A673 (cell line): ENCODE results near the gene POU2F3. TPM values are rescaled to one million over a fixed set of nuclear protein-coding genes. Genes with fewer than 3 reads are reported as not detected.

Source experiments
- BruUV-seq: library from RNA; stranded (reverse); fragments of 400-500 nt; replicated peaks from 2 replicates; lab custom pipeline; 2021; lab: Mats Ljungman, UMichigan
- CTCF ChIA-PET: fragments of 300-600 bp; sonication (Branson Sonifier 250); formaldehyde crosslinking; loops from one replicate; lab custom pipeline; 2022; ENCODE audit warnings: antibody characterized with exemption; lab: Charles Lee
- POLR2A ChIA-PET: fragments of 300-600 bp; sonication (Branson Sonifier 250); formaldehyde crosslinking; loops from one replicate; lab custom pipeline; 2022; ENCODE audit warnings: antibody characterized with exemption; ENCODE audit not compliant: low non-redundant PET; lab: Charles Lee
- DNase-seq: peaks from one replicate; pipeline ENCODE4 v3.0.0-alpha.2; 2015; ENCODE audit warnings: low spot score
- H3K27ac ChIP-seq: fragments of 200-600 bp; sonication (generic); 2 replicates; pipeline ENCODE4 v1.5.1; 2016; ENCODE audit warnings: mixed run types, low read depth, mild to moderate bottlenecking, mixed read lengths, antibody characterized with exemption, low read length; ENCODE audit not compliant: poor library complexity, severe bottlenecking
- H3K27me3 ChIP-seq: fragments of 200-600 bp; sonication (generic); replicated peaks from 2 replicates; pipeline ENCODE4 v1.6.1; 2017; ENCODE audit warnings: mixed run types, low read depth, mild to moderate bottlenecking, mixed read lengths, antibody characterized with exemption, low read length; ENCODE audit not compliant: insufficient read depth, poor library complexity
- H3K36me3 ChIP-seq: fragments of 200-600 bp; sonication (generic); 2 replicates; pipeline ENCODE4 v1.6.1; 2016; ENCODE audit warnings: mixed run types, mild to moderate bottlenecking, mixed read lengths, antibody characterized with exemption, low read length; ENCODE audit not compliant: insufficient read depth, poor library complexity, severe bottlenecking
- H3K4me1 ChIP-seq: fragments of 200-600 bp; sonication (generic); 2 replicates; pipeline ENCODE4 v1.6.1; 2017; ENCODE audit warnings: mixed run types, mild to moderate bottlenecking, mixed read lengths, antibody characterized with exemption, low read length; ENCODE audit not compliant: insufficient read depth, poor library complexity, severe bottlenecking
- H3K4me3 ChIP-seq: fragments of 200-600 bp; sonication (generic); 2 replicates; pipeline ENCODE4 v1.5.1; 2016; ENCODE audit warnings: low read depth, mixed run types, mild to moderate bottlenecking, mixed read lengths, low read length; ENCODE audit not compliant: poor library complexity, severe bottlenecking
- H3K9me3 ChIP-seq: fragments of 200-600 bp; sonication (generic); 2 replicates; pipeline ENCODE4 v1.6.1; 2016; ENCODE audit warnings: mixed run types, low read depth, mild to moderate bottlenecking, mixed read lengths, antibody characterized with exemption, low read length; ENCODE audit not compliant: poor library complexity, severe bottlenecking
- CTCF ChIP-seq: fragments of 300-800, 200-600 bp; sonication (generic); conservative IDR thresholded peaks from 2 replicates; pipeline ENCODE4 v1.5.1; 2017; ENCODE audit warnings: low read depth, mild to moderate bottlenecking, antibody characterized with exemption, low read length, moderate library complexity, mixed read lengths
- EZH2 ChIP-seq: fragments of 200-600 bp; sonication (generic); IDR thresholded peaks from 2 replicates; pipeline ENCODE4 v1.6.1; 2017; ENCODE audit warnings: borderline replicate concordance, low read depth, mild to moderate bottlenecking, mixed read lengths, antibody characterized with exemption, low read length; ENCODE audit not compliant: poor library complexity, severe bottlenecking
- intact Hi-C: fragments of 100-400 bp; cut with micrococcal nuclease; formaldehyde crosslinking; loops from one replicate; pipeline ENCODE4 v1.10.0; 2022; ENCODE audit not compliant: unreplicated experiment
- total RNA-seq: library from RNA; stranded (reverse); gene quantifications from 2 replicates; pipeline ENCODE4 v1.2.3, GENCODE V29; 2021

The POU2F3 gene
- total RNA-seq, 1 experiment from 2014 or later, result not detected

DNA sequence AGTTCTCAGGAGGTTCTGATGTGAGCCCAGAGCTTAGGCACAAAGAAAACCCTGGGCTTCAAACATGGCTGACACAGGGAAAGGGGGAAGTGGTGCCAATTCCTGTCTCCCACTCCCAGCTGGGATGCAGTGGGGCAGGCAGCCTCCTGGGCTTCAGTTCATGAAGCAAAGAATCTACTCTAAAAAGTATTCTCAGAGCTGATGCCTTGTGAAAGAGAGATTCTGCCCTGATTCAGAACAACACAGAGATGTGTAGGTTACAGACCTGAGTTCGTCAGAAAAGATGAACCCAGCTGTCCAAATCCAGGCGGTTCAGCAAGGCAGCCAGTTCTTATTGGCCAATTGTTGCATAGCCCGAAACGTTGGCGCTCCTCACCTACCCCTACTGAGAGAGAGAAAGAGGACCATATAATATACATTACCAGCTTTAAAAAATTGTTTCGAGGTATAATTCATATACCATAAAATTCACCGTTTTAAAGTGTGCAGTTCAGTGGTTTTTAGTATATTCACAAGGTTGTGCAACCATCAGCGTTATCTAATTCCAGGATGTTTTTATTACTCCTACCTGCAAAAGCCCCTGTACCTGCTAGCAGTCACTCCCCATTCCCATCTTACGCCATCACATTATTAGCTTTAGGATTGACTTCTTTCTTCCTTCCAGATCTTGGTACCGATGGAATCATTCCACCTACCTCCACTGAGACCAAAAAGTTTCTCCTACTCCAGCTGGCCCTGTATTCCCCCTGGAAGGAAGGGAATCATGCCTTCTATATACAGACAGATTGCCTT is 77.9 kb downstream of the POU2F3 start:
- no peak for DNase-seq
- no peak for TF ChIP-seq CTCF
- no peak for TF ChIP-seq EZH2
- Histone ChIP-seq H3K27me3 (no peaks in the 10 kb centered on the region), H3K27ac (no peak overlapping the region), H3K36me3 (no peaks in the 10 kb centered on the region), H3K4me3 (no peak overlapping the region), H3K9me3 (no peaks in the 10 kb centered on the region), H3K4me1 (no peaks in the 10 kb centered on the region)
- ChIA-PET CTCF (no interaction called here), POLR2A (no interaction called here)
- intact Hi-C loops, result no loop called here
- no TSS peak for BruUV-seq

GRCh38 chr11:120318906-120319305 is 79.0 kb downstream of the POU2F3 start:
- DNase-seq, result no peak
- intact Hi-C loops, result no loop called here
- BruUV-seq, result no TSS peak
- no peaks in the 10 kb centered on the region for H3K27me3 ChIP-seq
- H3K4me1 ChIP-seq, result no peaks in the 10 kb centered on the region
- H3K36me3 ChIP-seq, result no peaks in the 10 kb centered on the region
- CTCF ChIA-PET, result interaction anchor here (0.6 kb wide), 1 partner anchor 68 kb away, joined by 3 read pairs; no protein-coding TSS in a partner anchor
- no peak for TF ChIP-seq CTCF
- no peak for TF ChIP-seq EZH2
- POLR2A ChIA-PET, result no interaction called here
- no peak overlapping the region for H3K27ac ChIP-seq
- H3K9me3 ChIP-seq, result no peaks in the 10 kb centered on the region
- no peak overlapping the region for H3K4me3 ChIP-seq

DNA sequence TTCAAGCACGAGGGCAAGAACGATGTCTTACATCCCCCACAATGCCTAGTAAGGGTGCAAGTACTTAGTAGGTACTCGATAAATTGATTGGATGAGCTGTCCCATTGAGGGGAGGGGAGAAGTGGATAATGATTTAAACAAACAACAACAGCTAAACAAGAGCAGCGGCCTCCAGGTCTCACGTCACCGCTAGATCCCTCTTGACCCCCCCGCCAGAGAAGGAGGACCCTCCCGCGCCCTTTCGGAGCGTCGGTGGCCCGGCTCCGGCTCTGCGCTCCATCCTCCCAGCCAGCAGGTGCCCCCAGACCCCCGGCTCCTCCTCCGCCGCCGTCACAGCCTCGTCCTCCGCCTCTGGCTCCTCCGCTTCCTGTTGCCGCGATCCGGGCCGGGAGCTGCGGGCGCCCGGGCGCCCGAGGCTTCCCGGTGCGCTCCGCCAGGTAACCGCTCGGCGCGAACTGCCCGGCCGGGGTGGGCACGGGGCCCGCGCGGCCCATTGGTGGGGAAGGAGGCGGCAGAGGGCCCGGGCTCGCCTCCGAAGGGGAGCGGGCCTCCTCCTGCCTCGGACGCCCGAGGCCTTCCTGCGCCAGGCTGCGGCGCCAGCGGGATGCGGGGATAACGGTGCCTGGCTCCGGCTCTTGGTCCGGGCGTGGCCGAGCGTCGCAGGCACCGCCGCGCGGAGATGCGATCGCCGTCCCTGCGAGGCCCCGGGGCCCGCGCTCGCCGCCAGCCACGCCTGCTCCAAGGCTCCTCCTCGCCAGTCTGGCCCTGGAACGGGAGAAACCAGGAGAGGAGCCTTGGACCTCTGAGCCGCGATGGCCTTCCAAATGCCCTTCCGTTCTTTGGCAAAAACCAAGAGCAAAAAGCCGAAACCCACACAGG is 85.2 kb downstream of the POU2F3 start, which contains the start of gene TLCD5:
Gene TLCD5 (plus strand): TSS at position 368 of the 879 bp plus-strand sequence. CDS start 2,143 bp downstream, outside the sequence.
- BruUV-seq, result no TSS peak
- POLR2A ChIA-PET, result no interaction called here
- CTCF ChIA-PET, result interaction anchor here (1.1 kb wide), 1 partner anchor 107 kb away, joined by 3 read pairs; no protein-coding TSS in a partner anchor
- Histone ChIP-seq H3K36me3 (peaks cover 4% of the 10 kb centered on the region), H3K4me1 (peaks cover 22% of the 10 kb centered on the region), H3K9me3 (no peaks in the 10 kb centered on the region), H3K27me3 (no peaks in the 10 kb centered on the region), H3K4me3 (peak within 1 kb of the TSS; percentile 73), H3K27ac (peak within 1 kb of the TSS; percentile 83)
- peak; percentile 89 for DNase-seq
- TF ChIP-seq EZH2 (no peak), CTCF (peak; percentile 51)
- intact Hi-C loops, result no loop called here
